ENCODE results near the gene SUGCT.

- no peak for TF ChIP-seq POLR2A (IDR thresholded peaks at IDR 0.05)
- TF ChIP-seq, protein P1, sequence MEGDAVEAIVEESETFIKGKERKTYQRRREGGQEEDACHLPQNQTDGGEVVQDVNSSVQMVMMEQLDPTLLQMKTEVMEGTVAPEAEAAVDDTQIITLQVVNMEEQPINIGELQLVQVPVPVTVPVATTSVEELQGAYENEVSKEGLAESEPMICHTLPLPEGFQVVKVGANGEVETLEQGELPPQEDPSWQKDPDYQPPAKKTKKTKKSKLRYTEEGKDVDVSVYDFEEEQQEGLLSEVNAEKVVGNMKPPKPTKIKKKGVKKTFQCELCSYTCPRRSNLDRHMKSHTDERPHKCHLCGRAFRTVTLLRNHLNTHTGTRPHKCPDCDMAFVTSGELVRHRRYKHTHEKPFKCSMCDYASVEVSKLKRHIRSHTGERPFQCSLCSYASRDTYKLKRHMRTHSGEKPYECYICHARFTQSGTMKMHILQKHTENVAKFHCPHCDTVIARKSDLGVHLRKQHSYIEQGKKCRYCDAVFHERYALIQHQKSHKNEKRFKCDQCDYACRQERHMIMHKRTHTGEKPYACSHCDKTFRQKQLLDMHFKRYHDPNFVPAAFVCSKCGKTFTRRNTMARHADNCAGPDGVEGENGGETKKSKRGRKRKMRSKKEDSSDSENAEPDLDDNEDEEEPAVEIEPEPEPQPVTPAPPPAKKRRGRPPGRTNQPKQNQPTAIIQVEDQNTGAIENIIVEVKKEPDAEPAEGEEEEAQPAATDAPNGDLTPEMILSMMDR (IDR thresholded peaks at IDR 0.05) = no peak
- TF ChIP-seq POLR2AphosphoS5 (IDR thresholded peaks at IDR 0.05) = no peak
Observed at GRCh38 chr7:40822861-40823260, 688.1 kb downstream of the SUGCT start.
